GM12872 (cell line): ENCODE data around the gene TTC16.

ENCODE experiments used
- TF ChIP-seq, protein P1 (sequence below): IDR thresholded peaks from 3 replicates; pipeline ENCODE4 v1.5.1; 2011; ENCODE audit warnings: low read depth, mild to moderate bottlenecking, low read length, moderate library complexity; ENCODE audit not compliant: insufficient read depth

TTC16 gene

DNA sequence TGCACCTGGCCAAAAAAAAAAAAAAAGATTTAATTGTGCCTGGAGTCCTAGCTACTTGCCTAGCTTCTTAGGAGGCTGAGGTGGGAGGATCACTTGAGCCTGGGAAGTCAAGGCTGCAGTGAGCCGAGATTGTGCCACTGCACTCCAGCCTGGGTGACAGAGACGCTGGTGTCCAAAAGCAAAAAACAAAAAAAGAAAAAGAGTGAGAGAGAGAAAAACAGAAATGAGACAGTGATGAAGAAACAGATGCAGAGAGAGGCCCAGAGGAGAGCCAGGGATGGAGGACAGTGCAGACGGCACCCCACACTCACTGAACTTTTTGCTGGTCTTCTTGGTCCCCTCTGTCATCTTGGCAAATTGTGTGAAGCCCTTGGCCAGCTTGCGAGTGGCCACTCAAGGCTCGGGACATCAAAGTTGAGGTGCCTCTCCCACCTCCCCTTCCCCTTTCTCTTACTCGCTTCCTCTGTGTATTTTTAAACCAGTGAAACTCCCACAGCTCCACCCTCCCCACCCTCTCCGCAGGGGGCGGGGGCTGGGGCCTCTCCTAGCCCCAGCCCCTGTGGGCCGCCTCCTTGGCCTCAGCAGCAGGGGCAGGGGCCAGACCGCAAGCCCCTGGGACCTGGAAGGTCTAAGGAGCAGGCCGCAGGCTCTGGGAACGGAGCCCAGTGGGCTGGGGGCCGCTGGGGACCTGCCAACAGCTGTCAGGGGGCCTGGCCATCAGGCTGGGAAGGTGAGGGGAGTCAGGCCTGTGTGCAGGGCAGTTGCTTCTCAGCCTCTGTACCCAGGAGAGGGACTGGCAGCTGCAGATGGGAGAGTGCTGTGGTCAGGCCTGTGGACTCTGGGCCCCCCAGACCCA is 62.6 kb downstream of the TTC16 start, which contains the start of gene SH2D3C:
Gene SH2D3C (minus strand): TSS at position 387 of the 856 bp plus-strand sequence. CDS start 39 bp downstream, at position 348.
- TF ChIP-seq, protein P1, sequence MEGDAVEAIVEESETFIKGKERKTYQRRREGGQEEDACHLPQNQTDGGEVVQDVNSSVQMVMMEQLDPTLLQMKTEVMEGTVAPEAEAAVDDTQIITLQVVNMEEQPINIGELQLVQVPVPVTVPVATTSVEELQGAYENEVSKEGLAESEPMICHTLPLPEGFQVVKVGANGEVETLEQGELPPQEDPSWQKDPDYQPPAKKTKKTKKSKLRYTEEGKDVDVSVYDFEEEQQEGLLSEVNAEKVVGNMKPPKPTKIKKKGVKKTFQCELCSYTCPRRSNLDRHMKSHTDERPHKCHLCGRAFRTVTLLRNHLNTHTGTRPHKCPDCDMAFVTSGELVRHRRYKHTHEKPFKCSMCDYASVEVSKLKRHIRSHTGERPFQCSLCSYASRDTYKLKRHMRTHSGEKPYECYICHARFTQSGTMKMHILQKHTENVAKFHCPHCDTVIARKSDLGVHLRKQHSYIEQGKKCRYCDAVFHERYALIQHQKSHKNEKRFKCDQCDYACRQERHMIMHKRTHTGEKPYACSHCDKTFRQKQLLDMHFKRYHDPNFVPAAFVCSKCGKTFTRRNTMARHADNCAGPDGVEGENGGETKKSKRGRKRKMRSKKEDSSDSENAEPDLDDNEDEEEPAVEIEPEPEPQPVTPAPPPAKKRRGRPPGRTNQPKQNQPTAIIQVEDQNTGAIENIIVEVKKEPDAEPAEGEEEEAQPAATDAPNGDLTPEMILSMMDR, result no peak

DNA sequence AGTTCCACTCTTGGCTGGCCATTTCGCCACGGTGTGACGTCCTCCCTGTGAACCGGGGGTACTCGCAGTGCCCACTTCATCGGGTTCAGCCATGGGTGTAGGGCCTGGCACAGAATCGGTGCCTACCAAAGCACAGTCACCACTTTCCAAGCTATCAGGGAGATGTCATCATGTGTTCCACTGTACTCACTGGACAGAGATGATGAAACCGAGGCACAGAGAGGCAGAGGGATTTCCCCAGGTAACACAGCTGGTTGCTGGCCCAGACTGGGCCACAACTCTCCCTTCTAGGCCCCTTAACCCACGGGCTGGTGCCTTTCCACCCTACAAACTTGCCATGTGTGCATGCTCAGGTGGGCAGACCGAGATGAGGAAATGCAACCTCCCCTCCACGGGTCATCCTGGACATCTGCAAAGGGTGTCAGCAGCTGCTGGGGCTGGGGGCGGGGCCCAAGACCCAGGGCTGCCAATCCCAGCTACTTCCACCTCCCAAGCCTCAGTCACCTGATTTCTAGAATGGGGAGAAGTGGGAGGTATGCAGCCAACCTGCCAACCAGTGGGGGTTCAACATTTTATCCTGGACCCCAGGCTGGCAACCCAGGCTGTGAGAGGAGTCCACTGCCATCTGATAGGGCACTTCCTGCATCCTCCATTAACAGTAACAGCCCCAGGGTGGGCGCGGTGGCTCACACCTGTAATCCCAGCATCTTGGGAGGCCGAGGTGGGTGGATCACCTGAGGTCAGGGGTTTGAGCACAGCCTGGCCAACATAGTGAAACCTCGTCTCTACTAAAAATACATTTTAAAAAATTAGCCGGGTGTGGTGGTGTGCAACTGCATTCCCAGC is 63.5 kb downstream of the TTC16 start:
- TF ChIP-seq, protein P1, result no peak

DNA sequence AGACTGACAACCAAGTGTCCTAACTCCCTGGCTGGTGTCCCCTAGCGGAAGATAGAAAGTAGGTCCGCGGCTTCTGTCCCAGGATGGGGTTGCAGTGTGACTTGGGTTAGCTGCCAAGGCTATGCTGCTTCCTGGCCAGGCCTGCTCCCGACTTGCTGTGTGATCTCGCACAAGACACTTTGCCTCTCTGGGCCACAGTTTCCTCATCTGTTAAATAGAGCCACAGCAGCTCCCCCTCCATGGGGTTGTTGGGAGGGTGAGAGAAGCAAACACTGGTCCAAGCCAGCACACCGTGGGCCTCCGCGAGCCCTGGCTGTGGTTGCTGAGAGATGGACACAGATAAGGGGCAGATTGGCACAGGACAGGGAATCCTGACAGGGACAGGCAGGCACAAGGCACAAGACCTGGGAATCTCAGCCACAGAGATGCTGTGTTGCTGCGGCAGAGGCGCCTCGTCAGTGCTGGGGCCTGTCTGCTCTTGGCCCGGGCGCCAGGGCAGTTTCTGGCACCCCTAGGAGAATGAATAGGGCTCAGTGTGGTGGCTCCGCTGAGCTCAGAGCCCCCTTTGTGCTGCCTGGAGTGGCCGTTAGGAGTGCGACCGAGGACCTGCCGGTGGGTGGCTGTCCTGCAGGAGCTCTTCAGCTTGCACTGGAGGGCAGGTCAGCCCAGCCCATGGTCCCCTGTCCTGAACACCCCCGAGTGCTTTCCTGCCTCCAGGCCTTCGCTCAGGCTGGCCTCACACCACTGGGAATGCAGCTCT is 64.4 kb downstream of the TTC16 start:
- TF ChIP-seq, protein P1, result no peak
